GM19035 (cell line): ENCODE data around the gene STYXL1.
"Not testable (repeated sequence)": the region's sequence is repeated elsewhere in the genome, so short reads cannot be mapped to it uniquely, and the experiment has no call there.

Source experiments
- ATAC-seq: cut with Tn5 transposase; IDR thresholded peaks from one replicate; pipeline ENCODE4 v1.9.1; 2021; ENCODE audit not compliant: unreplicated experiment

STYXL1 gene, protein sequence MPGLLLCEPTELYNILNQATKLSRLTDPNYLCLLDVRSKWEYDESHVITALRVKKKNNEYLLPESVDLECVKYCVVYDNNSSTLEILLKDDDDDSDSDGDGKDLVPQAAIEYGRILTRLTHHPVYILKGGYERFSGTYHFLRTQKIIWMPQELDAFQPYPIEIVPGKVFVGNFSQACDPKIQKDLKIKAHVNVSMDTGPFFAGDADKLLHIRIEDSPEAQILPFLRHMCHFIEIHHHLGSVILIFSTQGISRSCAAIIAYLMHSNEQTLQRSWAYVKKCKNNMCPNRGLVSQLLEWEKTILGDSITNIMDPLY

DNA sequence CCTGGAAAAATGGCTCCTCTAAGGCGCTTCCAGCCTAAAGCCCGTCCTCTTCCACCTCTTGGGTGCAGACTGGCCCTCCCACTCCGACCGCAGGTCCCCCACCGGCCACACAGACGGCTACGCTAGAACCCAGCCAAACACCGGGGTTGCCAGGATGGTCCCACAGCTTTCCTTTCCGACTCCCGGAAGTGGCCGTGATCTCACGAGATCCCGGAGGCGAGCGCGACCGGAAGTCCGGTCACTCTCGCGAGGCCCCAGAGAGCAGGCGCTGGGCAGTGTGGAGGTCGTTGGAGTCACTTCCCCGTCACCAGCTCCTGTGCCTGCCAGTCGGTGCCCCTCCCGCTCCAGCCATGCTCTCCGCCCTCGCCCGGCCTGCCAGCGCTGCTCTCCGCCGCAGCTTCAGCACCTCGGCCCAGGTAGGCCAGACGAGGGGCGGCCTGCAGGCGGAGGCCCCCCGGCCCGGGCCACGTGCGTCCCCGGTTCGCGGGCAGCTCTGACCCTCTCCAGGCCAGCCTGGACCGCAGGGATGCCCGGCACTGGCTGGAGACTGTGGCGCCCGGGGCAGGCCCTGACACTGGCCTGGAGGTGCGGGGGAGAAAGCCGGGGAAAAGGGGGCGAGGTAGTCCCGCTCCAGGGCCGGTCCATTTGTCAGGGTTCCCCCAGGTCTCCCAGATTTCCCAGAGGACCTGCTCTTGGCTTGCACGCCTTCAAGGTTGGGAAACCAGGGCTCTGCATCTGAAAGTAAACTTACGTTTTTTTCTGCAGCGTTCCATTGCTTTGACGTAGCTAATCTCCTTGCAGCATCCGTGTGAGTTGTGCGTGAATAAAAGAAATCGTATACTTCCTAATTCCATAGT lies at the start of gene STYXL1, which contains the start of gene MDH2:
TSS of gene STYXL1 (minus strand) at position 190 of the 857 bp plus-strand sequence. CDS start 17,477 bp downstream, outside the sequence.
TSS of gene MDH2 (plus strand) at position 296 of the 857 bp plus-strand sequence. CDS start at position 351, 55 bp downstream.
- peak; percentile 93 for ATAC-seq

DNA sequence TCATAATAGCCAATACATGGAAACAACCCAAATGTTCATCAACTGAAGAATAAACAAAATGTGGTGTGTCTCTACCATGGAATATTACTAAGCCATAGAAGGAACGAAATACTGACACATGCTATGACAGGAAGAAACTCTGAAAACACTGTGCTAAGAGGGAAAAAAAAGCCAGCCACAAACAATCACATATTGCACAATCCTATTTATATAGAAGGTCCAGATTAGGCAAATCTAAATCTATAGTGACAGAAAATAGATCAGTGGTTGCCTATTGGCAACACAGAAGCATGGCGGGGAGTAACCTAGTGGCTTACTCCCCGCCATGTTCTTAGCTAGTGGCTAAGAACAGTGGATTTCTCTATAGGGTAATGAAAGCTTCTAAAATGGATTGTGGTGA lies 48.1 kb upstream of the STYXL1 start:
- no peak for ATAC-seq

DNA sequence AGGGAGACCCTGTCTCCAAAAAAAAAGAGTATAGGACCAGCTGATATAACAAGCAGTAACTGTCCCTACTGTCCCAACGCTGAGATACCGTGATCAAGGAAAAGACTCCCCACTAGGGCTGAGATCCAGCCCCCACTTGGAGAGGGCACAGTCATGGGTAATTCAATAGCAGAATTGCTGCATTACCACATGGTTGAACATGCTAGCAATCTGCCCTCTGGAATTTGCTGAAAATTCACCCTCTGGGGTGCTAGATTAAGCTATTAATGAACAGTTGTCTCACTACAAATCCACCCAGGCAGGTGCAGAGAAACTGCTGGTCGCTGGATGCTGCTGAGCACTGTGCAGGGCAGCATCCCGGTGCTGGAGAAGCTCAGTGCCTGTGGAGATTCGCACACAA lies 46.5 kb upstream of the STYXL1 start:
- ATAC-seq, result not testable (repeated sequence)

DNA sequence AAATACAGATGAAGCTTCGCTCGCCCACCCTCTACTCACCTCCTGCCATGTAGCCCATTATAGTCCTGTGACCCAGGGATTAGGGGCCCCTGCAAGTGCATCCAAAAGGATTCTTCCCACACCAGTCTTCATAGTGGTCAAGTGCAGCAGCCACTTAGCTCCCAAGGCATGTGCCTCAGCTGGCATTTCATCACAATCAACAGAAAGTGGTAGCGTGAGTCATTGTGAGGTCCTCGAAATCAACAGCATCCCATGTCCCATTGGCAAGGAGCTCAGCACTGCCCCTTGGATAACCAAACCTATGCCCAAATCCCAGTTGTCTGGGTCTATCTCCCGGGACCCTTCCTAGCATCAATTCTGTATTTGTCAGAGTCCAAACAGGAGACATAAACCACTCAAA lies 45.7 kb upstream of the STYXL1 start:
- ATAC-seq, result not testable (repeated sequence)

DNA sequence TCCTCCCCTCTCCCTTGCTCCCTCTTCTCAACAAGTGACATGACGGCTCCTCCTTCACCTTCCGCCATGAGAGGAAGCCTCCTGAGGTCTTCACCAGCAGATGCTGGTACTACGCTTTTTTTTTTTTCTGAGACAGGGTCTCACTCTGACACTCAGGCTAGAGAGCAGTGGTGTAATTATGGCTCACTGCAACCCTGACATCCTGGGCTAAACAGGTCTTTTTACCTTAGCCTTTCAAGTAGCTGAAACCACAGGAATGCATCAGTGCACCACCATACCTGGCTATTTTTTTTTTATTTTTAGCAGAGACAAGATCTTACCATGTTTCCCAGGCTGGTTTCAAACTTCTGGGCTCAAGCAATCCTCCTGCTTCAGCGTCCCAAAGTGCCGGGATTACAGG lies 43.7 kb upstream of the STYXL1 start:
- ATAC-seq, result no peak

DNA sequence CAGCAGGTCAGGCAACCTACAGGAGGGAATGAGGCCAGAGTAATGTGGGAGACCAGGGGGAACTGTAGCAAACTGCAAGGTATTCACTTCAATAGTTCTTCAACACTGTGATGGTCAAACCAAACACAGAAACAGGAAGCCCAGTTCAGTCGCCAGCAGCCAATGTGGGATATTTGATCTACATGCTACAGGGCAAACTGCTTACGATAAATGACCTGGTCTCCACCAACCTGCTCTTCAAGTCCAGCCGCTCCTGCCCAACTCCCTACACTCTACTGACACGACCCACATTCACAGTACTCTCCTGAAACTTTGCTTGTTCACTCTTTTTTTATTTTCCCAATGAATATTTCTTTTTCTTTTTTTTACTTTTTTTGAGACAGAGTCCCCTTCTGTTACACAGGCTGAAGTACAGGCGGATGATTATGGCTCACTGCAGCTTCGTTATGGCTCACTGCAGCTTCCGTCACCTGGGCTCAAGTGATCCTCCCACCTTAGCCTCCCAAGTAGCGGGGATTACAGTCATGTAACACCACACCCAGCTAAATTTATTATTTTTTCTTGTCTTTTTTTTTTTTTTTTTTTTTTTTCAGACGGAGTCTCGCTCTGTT lies 42.2 kb upstream of the STYXL1 start:
- ATAC-seq, result no peak

DNA sequence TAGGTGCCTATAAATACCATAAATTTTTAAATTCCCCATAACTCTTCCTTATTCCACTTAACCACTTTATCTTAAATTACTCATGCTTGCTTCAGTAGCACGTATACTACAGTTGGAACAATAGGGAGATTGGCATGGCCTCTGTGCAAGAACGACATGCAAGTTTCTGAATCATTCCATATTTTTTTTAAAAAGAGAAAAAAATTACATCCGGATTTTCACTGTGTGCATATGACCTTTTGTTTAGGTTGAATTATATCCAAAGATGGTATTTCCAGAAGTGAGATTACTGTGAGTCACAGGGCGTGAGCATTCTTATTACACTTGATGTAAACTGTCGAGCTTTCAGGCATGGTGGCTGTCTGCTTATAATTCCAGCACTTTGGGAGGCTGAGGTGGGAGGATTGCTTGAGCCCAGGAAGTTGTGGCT lies 39.6 kb upstream of the STYXL1 start:
- not testable (repeated sequence) for ATAC-seq

DNA sequence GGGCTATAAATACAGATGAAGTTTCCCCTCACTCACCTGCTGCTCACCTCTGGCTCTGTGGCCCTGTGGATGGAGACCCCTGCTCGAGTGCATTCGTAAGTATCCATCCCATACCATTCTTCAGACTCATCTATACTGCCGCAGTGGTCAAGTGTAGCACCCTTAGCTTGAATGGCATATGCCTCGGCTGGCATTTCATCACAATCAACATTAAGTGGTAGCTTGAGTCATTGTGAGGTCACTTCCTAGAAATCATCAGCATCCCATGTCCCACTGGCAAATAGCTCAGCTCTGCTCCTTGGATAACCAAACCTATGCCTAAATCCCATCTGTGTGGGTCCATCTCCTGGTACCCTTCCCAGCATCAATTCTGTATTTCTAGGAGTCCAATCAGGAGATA lies 38.3 kb upstream of the STYXL1 start:
- ATAC-seq, result no peak

DNA sequence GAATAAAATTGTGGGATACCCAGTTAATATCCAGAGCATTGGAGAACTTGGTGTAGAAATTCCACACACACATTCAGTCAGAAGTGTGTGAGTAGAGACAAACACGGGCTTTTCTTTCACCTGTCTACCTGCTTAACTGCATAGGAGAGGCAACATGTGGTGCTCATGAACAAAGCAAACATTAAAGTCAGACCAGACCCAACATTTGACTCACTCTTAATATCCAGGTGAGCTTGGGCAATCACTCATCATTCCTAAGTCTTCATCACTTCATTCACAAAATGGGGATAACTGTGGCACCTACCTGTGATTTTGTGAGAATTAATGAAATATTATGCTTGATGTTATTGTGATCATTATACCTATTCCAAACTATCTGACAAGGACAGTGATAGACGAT lies 36.3 kb upstream of the STYXL1 start:
- not testable (repeated sequence) for ATAC-seq

DNA sequence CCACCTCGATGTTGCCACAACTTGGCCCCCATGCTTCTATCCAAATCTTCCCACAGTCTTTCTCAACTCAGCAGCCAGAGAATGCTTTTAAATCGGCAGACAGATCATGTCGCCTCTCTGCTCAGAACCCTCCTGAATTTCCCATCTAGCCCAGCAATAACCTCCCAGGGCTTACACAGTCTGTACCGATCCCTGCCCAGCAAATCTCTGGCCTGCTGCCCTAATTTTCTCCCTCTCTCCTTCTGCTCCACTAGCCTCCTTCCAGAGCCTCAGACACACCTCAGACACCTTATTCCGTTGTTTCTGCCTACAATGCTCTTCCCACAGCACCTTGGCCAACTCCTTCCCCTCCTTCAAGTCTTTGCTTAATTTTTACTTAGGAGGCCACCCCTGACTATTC lies 32.4 kb upstream of the STYXL1 start:
- no peak for ATAC-seq

DNA sequence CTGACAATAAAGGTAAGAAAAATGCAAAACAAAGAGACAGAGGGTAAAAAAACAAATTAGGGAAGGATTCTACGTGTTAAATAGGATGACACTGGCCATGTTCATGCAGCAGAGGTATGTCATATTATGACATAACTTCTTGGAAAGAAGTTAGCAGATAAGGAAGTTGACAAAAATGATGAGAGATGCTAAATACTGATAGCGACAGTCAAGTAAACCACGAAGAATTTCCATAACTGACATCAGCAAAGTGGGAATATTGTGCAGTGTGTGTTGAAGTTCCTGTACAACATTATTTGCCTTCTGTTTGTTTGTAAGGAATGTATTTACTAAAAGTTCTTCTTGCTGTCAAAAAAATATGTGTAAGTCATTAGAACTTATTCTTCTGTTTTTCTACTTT lies 29.6 kb upstream of the STYXL1 start:
- no peak for ATAC-seq

DNA sequence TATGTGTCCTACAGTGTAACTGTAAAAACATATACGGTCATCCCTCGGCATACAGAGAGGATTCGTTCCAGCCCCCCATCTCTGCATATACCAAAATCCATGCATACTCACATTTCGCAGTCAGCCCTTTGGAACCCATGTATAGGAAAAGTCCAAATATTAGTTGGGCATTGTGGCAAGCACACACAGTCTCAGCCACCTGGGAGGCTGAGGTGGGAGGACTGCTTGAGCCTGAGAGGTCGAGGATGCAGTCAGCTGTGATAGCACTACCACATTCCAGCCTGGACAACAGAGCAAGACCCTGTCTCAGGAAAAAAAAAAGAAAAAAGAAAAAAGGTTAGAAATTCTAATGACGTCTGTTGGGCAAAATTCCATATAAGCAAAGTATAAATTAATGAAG lies 29.2 kb upstream of the STYXL1 start:
- ATAC-seq, result no peak

DNA sequence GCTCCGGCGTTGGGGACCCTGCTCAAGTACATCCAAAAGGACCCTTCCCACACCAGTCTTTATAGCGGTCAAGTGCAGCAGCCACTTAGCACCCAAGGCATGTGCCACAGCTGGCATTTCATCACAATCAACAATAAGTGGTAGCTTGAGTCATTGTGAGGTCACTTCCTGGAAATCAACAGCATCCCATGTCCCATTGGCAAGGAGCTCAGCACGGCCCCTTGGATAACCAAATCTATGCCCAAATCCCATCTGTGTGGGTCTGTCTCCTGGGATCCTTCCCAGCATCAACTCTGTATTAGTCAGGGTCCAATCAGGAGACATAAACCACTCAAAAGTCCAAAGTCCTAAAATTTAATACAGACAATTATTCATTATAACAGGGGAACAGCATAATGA lies 27.2 kb upstream of the STYXL1 start:
- ATAC-seq, result no peak

DNA sequence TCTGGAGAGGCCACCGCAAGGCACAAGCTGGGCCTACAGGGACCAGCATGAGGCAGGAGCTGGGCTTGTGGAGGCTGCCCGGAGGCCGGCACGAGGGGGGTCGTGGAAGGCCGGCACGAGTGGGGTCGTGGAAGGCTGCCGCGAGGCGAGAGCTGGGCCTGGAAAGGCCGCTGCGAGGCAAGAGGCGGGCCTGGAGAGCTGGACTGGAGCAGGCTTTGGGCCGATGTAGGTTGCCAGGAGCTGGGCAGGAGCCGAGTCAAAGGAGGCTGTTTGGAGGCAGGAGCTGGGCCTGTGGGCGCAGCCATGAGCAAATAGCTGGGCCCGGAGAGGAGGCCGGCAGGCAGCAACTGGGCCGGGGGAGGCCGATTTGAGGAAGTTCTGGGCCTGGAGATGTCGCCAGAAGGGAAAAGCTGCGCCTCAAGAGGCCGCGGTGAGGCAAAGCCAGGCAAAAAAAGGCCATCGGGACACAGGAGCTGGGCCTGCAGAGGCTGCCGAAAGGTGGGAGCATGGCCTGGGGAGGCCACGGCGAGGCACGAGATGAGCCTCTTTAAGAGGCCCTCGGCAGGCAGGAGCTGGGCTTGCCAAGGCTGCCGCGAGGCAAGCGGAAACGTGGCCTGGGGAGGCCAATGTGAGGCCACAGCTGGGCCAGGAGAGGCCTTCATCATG lies 26.6 kb upstream of the STYXL1 start:
- no peak for ATAC-seq

DNA sequence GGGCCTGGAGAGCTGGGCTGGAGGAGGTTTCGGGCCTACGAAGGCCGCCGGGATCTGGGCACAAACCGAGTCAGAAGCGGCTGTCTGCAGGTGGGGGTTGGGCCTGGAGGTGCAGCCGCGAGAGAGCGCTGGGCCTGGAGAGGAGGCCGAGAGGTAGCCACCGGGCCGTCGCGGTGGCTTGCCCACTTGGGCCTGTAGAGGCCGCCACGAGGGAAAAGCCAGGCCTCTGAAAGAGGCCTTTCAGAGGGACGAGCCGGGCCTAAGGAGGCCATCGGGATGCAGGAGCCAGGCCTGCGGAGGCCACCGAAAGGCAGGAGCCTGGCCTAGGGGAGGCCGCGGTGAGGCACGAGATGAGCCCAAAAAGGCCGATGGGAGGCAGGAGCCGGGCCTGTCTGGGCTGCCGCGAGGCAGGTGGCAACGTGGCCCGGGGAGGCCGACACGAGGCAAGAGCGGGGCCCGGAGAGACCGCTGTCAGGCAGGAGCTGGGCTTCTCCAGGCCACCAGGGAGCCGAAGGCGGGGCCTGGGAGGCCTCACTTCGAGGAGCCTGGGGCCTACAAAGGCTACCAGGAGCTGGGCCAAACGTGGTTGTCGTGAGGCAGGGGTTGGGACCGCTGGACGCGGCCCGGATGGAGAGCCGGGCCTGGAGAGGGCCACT lies 25.7 kb upstream of the STYXL1 start:
- no peak for ATAC-seq

DNA sequence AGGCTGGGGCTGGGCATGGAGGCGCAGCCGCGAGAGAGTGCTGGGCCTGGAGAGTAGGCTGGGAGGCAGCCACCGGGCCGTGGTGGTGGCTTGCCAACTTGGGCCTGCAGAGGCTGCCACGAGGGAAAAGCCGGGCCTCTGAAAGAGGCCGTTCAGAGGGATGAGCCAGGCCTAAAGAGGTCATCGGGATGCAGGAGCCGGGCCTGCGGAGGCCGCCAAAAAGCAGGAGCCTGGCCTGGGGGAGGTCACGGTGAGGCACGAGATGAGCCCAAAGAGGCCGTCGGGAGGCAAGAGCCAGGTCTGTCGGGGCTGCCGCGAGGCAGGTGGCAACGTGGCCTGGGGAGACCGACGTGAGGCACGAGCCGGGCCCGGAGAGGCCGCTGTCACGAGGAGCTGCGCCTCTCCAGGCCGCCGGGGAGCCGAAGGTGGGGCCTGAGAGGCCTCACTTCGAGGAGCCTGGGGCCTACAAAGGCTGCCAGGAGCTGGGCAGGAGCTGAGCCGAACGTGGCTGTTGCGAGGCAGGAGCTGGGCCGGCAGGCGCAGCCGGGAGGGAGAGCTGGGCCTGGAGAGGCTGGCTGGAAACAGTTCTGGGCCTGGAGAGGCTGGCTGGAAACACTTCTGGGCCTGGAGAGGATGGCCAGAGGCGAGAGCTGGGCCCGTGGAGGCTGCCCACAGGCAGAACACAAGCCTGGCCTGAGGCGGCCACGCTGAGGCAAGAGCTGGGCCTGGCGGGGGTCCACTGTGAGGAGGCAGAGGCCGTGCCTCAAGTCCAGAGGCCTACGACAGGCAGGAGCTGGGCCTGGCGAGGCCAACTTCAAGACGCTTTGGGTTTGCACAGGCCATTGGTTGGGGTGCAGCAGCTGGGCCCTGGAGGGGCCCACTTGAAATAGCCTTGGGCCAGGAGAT lies 24.7 kb upstream of the STYXL1 start:
- ATAC-seq, result no peak

DNA sequence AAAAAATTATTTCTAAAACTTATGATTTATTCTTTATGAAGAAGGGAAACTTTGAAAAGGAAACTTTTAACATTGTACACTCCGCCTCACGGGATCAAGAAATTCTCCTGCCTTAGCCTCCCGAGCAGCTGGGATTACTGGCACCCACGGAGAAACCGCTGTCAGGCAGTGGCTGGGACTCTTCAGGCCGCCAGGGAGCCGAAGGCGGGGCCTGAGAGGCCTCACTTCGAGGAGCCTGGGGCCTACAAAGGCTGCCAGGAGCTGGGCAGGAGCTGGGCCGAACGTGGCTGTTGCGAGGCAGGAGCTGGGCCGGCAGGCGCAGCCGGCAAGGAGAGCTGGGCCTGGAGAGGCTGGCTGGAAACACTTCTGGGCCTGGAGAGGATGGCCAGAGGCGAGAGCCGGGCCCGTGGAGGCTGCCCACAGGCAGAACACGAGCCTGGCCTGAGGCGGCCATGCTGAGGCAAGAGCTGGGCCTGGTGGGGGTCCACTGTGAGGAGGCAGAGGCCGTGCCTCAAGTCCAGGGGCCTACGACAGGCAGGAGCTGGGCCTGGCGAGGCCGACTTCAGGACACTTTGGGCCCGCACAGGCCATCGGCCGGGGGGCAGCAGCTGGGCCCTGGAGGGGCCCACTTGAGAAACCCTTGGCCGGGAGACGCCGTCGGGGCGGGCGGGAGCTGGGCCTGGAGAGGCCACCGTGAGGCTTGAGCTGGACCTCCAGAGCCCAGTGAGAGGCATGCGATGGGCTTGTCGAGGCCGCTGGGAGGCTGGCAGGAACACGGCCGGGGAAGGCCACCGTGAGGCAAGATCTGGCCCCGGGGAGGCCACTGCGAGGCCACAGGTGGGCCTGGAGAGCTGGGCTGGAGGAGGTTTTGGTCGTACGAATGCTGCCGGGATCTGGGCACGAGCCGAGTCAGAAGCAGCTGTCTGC lies 23.8 kb upstream of the STYXL1 start:
- ATAC-seq, result no peak

DNA sequence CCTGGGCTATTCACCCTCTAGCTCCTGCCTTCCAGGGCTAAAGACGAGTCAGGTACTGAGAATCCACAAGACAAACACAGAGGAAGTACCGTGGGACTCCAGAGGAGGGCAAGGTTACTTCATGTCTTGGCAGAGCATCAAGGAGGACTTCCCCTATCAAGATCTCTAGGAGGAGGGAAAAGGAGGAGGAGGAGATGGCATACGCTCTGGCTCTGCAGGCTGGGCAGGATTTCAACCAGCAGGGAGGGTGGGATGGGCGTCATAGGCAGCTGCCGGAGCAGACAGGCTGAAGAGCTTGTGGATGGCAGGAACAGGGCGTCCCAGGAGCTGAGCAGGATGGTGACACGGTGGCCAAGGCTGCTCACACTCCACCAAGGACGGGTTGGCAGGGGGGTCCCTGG lies 21.4 kb upstream of the STYXL1 start:
- ATAC-seq, result no peak
